ENCODE results near the gene ABHD17A. TPM values are rescaled to one million over a fixed set of nuclear protein-coding genes. Genes with fewer than 3 reads are reported as not detected.

Gene ABHD17A
- total RNA-seq, 1 experiment from 2014 or later, result 60.7 TPM

DNA sequence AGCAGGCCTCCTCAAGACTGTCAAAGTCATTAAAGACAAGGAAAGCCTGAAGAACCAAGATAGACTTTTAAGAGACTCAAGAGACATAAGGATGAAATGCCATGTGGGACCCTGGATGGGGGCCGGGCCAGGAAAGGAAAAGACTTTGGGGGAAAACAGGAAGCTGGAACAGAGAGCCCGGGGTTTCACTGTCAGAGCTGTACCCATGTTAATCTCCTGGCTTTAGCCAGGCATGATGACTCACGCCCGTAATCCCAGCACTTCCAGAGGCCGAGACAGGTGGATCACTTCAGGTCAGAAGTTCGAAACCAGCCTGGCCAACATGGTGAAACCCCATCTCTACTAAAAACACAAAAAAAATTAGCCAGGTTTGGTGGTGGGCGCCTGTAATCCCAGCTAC lies 16.3 kb downstream of the ABHD17A start:
- Mint-ChIP-seq H3K4me3 (no peak overlapping the region), H3K9me3 (no peaks in the 10 kb centered on the region), H3K27me3 (ENCODE audit: low read depth) (no peaks in the 10 kb centered on the region), H3K27ac (peak overlapping the region; percentile 74), H3K4me1 (peaks cover 2% of the 10 kb centered on the region), H3K36me3 (peaks cover 2% of the 10 kb centered on the region)
- ChIA-PET CTCF (interaction anchor here (0.7 kb wide), 1 partner anchor 77 kb away, joined by 3 read pairs; no protein-coding TSS in a partner anchor), POLR2A (no interaction called here)
- TF ChIP-seq, protein P1, sequence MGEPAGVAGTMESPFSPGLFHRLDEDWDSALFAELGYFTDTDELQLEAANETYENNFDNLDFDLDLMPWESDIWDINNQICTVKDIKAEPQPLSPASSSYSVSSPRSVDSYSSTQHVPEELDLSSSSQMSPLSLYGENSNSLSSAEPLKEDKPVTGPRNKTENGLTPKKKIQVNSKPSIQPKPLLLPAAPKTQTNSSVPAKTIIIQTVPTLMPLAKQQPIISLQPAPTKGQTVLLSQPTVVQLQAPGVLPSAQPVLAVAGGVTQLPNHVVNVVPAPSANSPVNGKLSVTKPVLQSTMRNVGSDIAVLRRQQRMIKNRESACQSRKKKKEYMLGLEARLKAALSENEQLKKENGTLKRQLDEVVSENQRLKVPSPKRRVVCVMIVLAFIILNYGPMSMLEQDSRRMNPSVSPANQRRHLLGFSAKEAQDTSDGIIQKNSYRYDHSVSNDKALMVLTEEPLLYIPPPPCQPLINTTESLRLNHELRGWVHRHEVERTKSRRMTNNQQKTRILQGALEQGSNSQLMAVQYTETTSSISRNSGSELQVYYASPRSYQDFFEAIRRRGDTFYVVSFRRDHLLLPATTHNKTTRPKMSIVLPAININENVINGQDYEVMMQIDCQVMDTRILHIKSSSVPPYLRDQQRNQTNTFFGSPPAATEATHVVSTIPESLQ (CRISPR knock-in tag; IDR thresholded peaks at IDR 0.05), result no peak
- TF ChIP-seq, protein P2, sequence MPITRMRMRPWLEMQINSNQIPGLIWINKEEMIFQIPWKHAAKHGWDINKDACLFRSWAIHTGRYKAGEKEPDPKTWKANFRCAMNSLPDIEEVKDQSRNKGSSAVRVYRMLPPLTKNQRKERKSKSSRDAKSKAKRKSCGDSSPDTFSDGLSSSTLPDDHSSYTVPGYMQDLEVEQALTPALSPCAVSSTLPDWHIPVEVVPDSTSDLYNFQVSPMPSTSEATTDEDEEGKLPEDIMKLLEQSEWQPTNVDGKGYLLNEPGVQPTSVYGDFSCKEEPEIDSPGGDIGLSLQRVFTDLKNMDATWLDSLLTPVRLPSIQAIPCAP (CRISPR knock-in tag; IDR thresholded peaks at IDR 0.05), result no peak
- TF ChIP-seq, protein P3, sequence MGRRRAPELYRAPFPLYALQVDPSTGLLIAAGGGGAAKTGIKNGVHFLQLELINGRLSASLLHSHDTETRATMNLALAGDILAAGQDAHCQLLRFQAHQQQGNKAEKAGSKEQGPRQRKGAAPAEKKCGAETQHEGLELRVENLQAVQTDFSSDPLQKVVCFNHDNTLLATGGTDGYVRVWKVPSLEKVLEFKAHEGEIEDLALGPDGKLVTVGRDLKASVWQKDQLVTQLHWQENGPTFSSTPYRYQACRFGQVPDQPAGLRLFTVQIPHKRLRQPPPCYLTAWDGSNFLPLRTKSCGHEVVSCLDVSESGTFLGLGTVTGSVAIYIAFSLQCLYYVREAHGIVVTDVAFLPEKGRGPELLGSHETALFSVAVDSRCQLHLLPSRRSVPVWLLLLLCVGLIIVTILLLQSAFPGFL (CRISPR knock-in tag; IDR thresholded peaks at IDR 0.05; ENCODE audit: borderline replicate concordance), result no peak
- TF ChIP-seq ZNF671 (CRISPR knock-in tag; IDR thresholded peaks at IDR 0.05) (no peak), MYBL2 (CRISPR knock-in tag; IDR thresholded peaks at IDR 0.05) (no peak), ESRRA (CRISPR knock-in tag; IDR thresholded peaks at IDR 0.05; ENCODE audit: borderline replicate concordance) (no peak), CBFB (CRISPR knock-in tag; IDR thresholded peaks at IDR 0.05; ENCODE audit: low read depth) (no peak), ZNF138 (CRISPR knock-in tag; conservative IDR thresholded peaks at IDR 0.05) (no peak), ZBTB21 (CRISPR knock-in tag; IDR thresholded peaks at IDR 0.05; ENCODE audit: borderline replicate concordance) (no peak)
- TF ChIP-seq, protein P4, sequence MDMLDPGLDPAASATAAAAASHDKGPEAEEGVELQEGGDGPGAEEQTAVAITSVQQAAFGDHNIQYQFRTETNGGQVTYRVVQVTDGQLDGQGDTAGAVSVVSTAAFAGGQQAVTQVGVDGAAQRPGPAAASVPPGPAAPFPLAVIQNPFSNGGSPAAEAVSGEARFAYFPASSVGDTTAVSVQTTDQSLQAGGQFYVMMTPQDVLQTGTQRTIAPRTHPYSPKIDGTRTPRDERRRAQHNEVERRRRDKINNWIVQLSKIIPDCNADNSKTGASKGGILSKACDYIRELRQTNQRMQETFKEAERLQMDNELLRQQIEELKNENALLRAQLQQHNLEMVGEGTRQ (CRISPR knock-in tag; IDR thresholded peaks at IDR 0.05), result no peak
- TF ChIP-seq, protein P5, sequence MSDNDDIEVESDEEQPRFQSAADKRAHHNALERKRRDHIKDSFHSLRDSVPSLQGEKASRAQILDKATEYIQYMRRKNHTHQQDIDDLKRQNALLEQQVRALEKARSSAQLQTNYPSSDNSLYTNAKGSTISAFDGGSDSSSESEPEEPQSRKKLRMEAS (CRISPR knock-in tag; IDR thresholded peaks at IDR 0.05), result no peak
- TF ChIP-seq, protein P6, sequence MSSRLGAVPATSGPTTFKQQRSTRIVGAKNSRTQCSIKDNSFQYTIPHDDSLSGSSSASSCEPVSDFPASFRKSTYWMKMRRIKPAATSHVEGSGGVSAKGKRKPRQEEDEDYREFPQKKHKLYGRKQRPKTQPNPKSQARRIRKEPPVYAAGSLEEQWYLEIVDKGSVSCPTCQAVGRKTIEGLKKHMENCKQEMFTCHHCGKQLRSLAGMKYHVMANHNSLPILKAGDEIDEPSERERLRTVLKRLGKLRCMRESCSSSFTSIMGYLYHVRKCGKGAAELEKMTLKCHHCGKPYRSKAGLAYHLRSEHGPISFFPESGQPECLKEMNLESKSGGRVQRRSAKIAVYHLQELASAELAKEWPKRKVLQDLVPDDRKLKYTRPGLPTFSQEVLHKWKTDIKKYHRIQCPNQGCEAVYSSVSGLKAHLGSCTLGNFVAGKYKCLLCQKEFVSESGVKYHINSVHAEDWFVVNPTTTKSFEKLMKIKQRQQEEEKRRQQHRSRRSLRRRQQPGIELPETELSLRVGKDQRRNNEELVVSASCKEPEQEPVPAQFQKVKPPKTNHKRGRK (CRISPR knock-in tag; IDR thresholded peaks at IDR 0.05; ENCODE audit: borderline replicate concordance), result no peak
- TF ChIP-seq, protein P7, sequence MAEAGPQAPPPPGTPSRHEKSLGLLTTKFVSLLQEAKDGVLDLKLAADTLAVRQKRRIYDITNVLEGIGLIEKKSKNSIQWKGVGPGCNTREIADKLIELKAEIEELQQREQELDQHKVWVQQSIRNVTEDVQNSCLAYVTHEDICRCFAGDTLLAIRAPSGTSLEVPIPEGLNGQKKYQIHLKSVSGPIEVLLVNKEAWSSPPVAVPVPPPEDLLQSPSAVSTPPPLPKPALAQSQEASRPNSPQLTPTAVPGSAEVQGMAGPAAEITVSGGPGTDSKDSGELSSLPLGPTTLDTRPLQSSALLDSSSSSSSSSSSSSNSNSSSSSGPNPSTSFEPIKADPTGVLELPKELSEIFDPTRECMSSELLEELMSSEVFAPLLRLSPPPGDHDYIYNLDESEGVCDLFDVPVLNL (CRISPR knock-in tag; IDR thresholded peaks at IDR 0.05; ENCODE audit: borderline replicate concordance, low read depth), result no peak
- DNase-seq (ENCODE audit: low spot score), result no peak
- no peak for ATAC-seq

DNA sequence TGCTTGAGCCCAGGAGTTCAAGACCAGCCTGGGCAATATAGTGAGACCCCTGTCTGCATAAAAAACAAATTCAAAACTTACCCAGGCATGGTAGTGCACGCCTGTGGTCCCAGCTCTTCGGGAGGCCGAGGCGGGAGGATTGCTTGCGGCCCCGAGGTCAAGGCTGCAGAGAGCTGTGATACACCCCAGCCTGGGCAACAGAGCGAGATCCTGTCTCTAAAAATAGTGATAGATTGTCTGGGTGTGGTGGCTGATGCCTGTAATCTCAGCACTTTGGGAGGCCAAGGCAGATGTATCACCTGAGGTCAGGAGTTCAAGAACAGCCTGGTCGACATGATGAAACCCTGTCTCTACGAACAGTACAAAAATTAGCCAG lies 18.0 kb downstream of the ABHD17A start:
- TF ChIP-seq RELA (CRISPR knock-in tag; IDR thresholded peaks at IDR 0.05; ENCODE audit: borderline replicate concordance), result no peak
- TF ChIP-seq ZNF121 (CRISPR knock-in tag; IDR thresholded peaks at IDR 0.05), result peak; percentile 88
- DNase-seq (ENCODE audit: low spot score), result no peak
- Mint-ChIP-seq H3K36me3 (no peaks in the 10 kb centered on the region), H3K4me3 (no peak overlapping the region), H3K27me3 (ENCODE audit: low read depth) (0 out of 2 replicates have a peak, but pooled peaks cover 2% of the 10 kb centered on the region), H3K4me1 (no peaks in the 10 kb centered on the region), H3K9me3 (no peaks in the 10 kb centered on the region), H3K27ac (no peak overlapping the region)
- ChIA-PET POLR2A (interaction anchor here (0.6 to 0.7 kb wide), 2 partner anchors 24 to 105 kb away, joined by 5 to 6 read pairs; no protein-coding TSS in a partner anchor), CTCF (no interaction called here)
- no peak for ATAC-seq
